Liver (tissue), 9 donors: Measurements from ENCODE around the gene LTO1. TPM values are rescaled to one million over a fixed set of nuclear protein-coding genes. Genes with fewer than 3 reads are reported as not detected.

ENCODE experiments used
- DNase-seq: peaks from one replicate; pipeline ENCODE4 v3.0.0-alpha.2; 2017; ENCODE audit warnings: low spot score
- H3K27ac ChIP-seq, 2 donors: one replicate each; pipeline ENCODE4 v1.7.0; 2013; ENCODE audit warnings: inconsistent platforms in 2 of 2, low read length in 2 of 2, control low read depth in 1 of 2, low read depth in 1 of 2, mild to moderate bottlenecking in 1 of 2
- H3K27me3 ChIP-seq, 4 donors: one replicate each; pipeline versions ENCODE4 v1.6.1 to v1.7.0; 2013; ENCODE audit warnings: low read length in 3 of 4, inconsistent platforms in 1 of 4, mild to moderate bottlenecking in 1 of 4, moderate library complexity in 1 of 4; ENCODE audit not compliant: control insufficient read depth in 4 of 4, insufficient read depth in 4 of 4
- H3K36me3 ChIP-seq, 4 donors: one replicate each; pipeline versions ENCODE4 v1.6.1 to v1.7.0; 2013; ENCODE audit warnings: low read length in 3 of 4, mild to moderate bottlenecking in 3 of 4, low read depth in 1 of 4, moderate library complexity in 1 of 4; ENCODE audit not compliant: control insufficient read depth in 4 of 4, insufficient read depth in 3 of 4
- H3K4me1 ChIP-seq, 4 donors: one replicate each; pipeline versions ENCODE4 v1.6.1 to v1.7.0; 2013; ENCODE audit warnings: low read length in 3 of 4, mild to moderate bottlenecking in 3 of 4, moderate library complexity in 1 of 4; ENCODE audit not compliant: control insufficient read depth in 4 of 4, insufficient read depth in 4 of 4
- H3K4me3 ChIP-seq, 3 donors: one replicate each; pipeline versions ENCODE4 v1.6.1 to v1.7.0; 2013; ENCODE audit warnings: low read length in 3 of 3, control low read depth in 1 of 3, low read depth in 1 of 3, mild to moderate bottlenecking in 1 of 3
- H3K9ac ChIP-seq, 2 donors: one replicate each; pipeline ENCODE4 v1.7.0; 2013; ENCODE audit warnings: low read length in 2 of 2, mild to moderate bottlenecking in 2 of 2, moderate library complexity in 2 of 2, control low read depth in 1 of 2, low read depth in 1 of 2
- H3K9me3 ChIP-seq, 4 donors: one replicate each; pipeline versions ENCODE4 v1.6.1 to v1.7.0; 2013; ENCODE audit warnings: low read length in 3 of 4; ENCODE audit not compliant: control insufficient read depth in 4 of 4
- ATF3 ChIP-seq: IDR thresholded peaks from 2 replicates; pipeline ENCODE4 v1.6.1; 2016; ENCODE audit warnings: antibody characterized with exemption
- CTCF ChIP-seq: fragments of 150-350 bp; IDR thresholded peaks from 2 replicates; pipeline ENCODE4 v1.5.1; 2017; ENCODE audit warnings: improper control_type of control experiment, low read depth, low read length; ENCODE audit not compliant: missing input control
- EGR1 ChIP-seq, 2 donors: IDR thresholded peaks; 2 replicates each; pipeline ENCODE4 v1.6.1; 2016 to 2018; ENCODE audit warnings: antibody characterized with exemption in 2 of 2, low read depth in 2 of 2
- FOXA1 ChIP-seq: IDR thresholded peaks from 2 replicates; pipeline ENCODE4 v1.6.1; 2016; ENCODE audit warnings: antibody characterized with exemption
- GABPA ChIP-seq, 2 donors: IDR thresholded peaks in 1 of 2; conservative IDR thresholded peaks in 1 of 2; 2 replicates each; pipeline ENCODE4 v1.6.1; 2016; ENCODE audit warnings: antibody characterized with exemption in 2 of 2, mild to moderate bottlenecking in 1 of 2, moderate library complexity in 1 of 2
- HNF4A ChIP-seq, 2 donors: conservative IDR thresholded peaks; 2 replicates each; pipeline ENCODE4 v1.6.1; 2016; ENCODE audit warnings: antibody characterized with exemption in 2 of 2, mild to moderate bottlenecking in 2 of 2
- HNF4G ChIP-seq: IDR thresholded peaks from 2 replicates; pipeline ENCODE4 v1.6.1; 2016; ENCODE audit warnings: antibody characterized with exemption
- JUND ChIP-seq, 2 donors: IDR thresholded peaks; 2 replicates each; pipeline ENCODE4 v1.6.1; 2016; ENCODE audit warnings: antibody characterized with exemption in 2 of 2
- MAX ChIP-seq: IDR thresholded peaks from 2 replicates; pipeline ENCODE4 v1.6.1; 2016; ENCODE audit warnings: antibody characterized with exemption
- NR2F2 ChIP-seq: IDR thresholded peaks from 2 replicates; pipeline ENCODE4 v1.6.1; 2016; ENCODE audit warnings: antibody characterized with exemption
- RAD21 ChIP-seq, 2 donors: IDR thresholded peaks; 2 replicates each; pipeline ENCODE4 v1.6.1; 2016; ENCODE audit warnings: antibody characterized with exemption in 2 of 2, mild to moderate bottlenecking in 2 of 2
- REST ChIP-seq: IDR thresholded peaks from 2 replicates; pipeline ENCODE4 v1.6.1; 2016; ENCODE audit warnings: antibody characterized with exemption, mild to moderate bottlenecking
- RXRA ChIP-seq, 2 donors: IDR thresholded peaks; 2 replicates each; pipeline ENCODE4 v1.6.1; 2017 to 2018; ENCODE audit warnings: antibody characterized with exemption in 2 of 2, mild to moderate bottlenecking in 1 of 2
- TAF1 ChIP-seq: conservative IDR thresholded peaks from 2 replicates; pipeline ENCODE4 v1.6.1; 2016; ENCODE audit warnings: antibody characterized with exemption, mild to moderate bottlenecking
- YY1 ChIP-seq: IDR thresholded peaks from 2 replicates; pipeline ENCODE4 v1.6.1; 2016; ENCODE audit warnings: antibody characterized with exemption, mild to moderate bottlenecking
- WGBS: extraction: QIAGEN DNeasy Blood & Tissue Kit; methylation state at CpG from one replicate; pipeline ENCODE4 v1.1.7; 2013; 5-methylcytosine and 5-hydroxymethylcytosine counted together
- polyA plus RNA-seq, 2 donors: library from polyadenylated mRNA; stranded (reverse) in 1 of 2; unstranded in 1 of 2; fragments of 200-250 nt in 1 of 2; fragments of >200 nt in 1 of 2; fragmentation: Nextera tagmentation in 1 of 2; extraction: Ambion mirVana in 1 of 2; gene quantifications; one replicate each; pipeline versions ENCODE4 v1.2.1 to v1.2.3, GENCODE V29; 2013 to 2015
- total RNA-seq, 2 donors: library from RNA; depleted of rRNA; stranded (reverse); fragments of >200 nt; gene quantifications; one replicate each; pipeline ENCODE4 v1.2.3, GENCODE V29; 2014
- donor health status: healthy.
- donor health status: healthy.
- donor health status: healthy.
- donor health status: healthy.
- donor health status: healthy.

LTO1 gene
- total and polyA plus RNA-seq, 4 donors = 4.9 to 12.3 (median 7.3) TPM

- no peak for TF ChIP-seq REST
Observed at GRCh38 chr11:69683764-69684333, 8.7 kb upstream of the LTO1 start (continued).

GRCh38 chr11:69682681-69683326 is 7.7 kb upstream of the LTO1 start:
- no peak overlapping the region for H3K9ac ChIP-seq
- H3K9me3 ChIP-seq = no peaks in the 10 kb centered on the region
- DNase-seq = no peak
- no peak overlapping the region for H3K27ac ChIP-seq
- peaks cover 0 to 4% (median 0%) of the 10 kb centered on the region in 4 donors for H3K4me1 ChIP-seq
- 95% methylated on average over 7 of the region's 7 CpGs for WGBS
- no peaks in the 10 kb centered on the region for H3K27me3 ChIP-seq
- no peak overlapping the region for H3K4me3 ChIP-seq
- no peak for TF ChIP-seq CTCF
- TF ChIP-seq RAD21 (IDR thresholded peaks at IDR 0.05) = no peak
- no peak for TF ChIP-seq MAX
- TF ChIP-seq HNF4A (conservative IDR thresholded peaks at IDR 0.05) = no peak
- TF ChIP-seq REST = no peak
- no peak for TF ChIP-seq YY1
- H3K36me3 ChIP-seq = no peaks in the 10 kb centered on the region

- H3K27ac ChIP-seq = no peak overlapping the region
- DNase-seq = no peak
- H3K9me3 ChIP-seq = no peaks in the 10 kb centered on the region
- peaks cover 0 to 4% (median 0%) of the 10 kb centered on the region in 4 donors for H3K4me1 ChIP-seq
- H3K4me3 ChIP-seq = no peak overlapping the region
- 91% methylated on average over 6 of the region's 6 CpGs for WGBS
- no peaks in the 10 kb centered on the region for H3K27me3 ChIP-seq
- H3K36me3 ChIP-seq = no peaks in the 10 kb centered on the region
- H3K9ac ChIP-seq = no peak overlapping the region
- TF ChIP-seq ATF3 (no peak), FOXA1 (no peak), HNF4G (no peak), GABPA (IDR thresholded peaks at IDR 0.05 in 1 of 2, conservative IDR thresholded peaks at IDR 0.05 in 1 of 2) (no peak), RXRA (IDR thresholded peaks at IDR 0.05) (no peak), JUND (IDR thresholded peaks at IDR 0.05) (no peak), EGR1 (IDR thresholded peaks at IDR 0.05; ENCODE audit: low read depth in 2 of 2) (no peak), NR2F2 (no peak), TAF1 (no peak)
Observed at GRCh38 chr11:69682221-69682620, 7.1 kb upstream of the LTO1 start.
